ENCODE results near the gene PTGER4.

- no peak for TF ChIP-seq CTCF (IDR thresholded peaks at IDR 0.05)
- TF ChIP-seq POLR2A (IDR thresholded peaks at IDR 0.05): no peak
These were observed 40.4 kb downstream of the PTGER4 start for GRCh38 chr5:40720069-40720468.
